GM23338 (cell line): ENCODE data around the gene PRSS57.

ENCODE experiments used
- CREB1 ChIP-seq: fragments of 250-450 bp; sonication (Bioruptor Pico); IDR thresholded peaks from 2 replicates; pipeline ENCODE4 v1.5.0; 2020; ENCODE audit warnings: low read depth, mild to moderate bottlenecking, moderate library complexity
- CTCF ChIP-seq, 2 experiments: fragments of 200-600 bp in 1 of 2; sonication (generic) in 1 of 2; conservative IDR thresholded peaks; 2 replicates each; pipeline versions ENCODE4 v1.5.1 to v1.6.1; 2016 to 2017; ENCODE audit warnings: antibody characterized with exemption in 2 of 2, low read depth in 2 of 2, mild to moderate bottlenecking in 2 of 2, moderate library complexity in 1 of 2
- ETS1 ChIP-seq: IDR thresholded peaks from 2 replicates; pipeline ENCODE4 v1.6.1; 2016; ENCODE audit warnings: antibody characterized with exemption
- EZH2 ChIP-seq: fragments of 200-600 bp; sonication (generic); IDR thresholded peaks from one replicate; pipeline ENCODE4 v1.8.0; 2017; ENCODE audit warnings: antibody characterized with exemption, mild to moderate bottlenecking, low read depth; ENCODE audit not compliant: unreplicated experiment
- EZH2phosphoT487 ChIP-seq: fragments of 200-600 bp; sonication (generic); IDR thresholded peaks from one replicate; pipeline ENCODE4 v1.8.1; 2018; ENCODE audit warnings: antibody characterized with exemption; ENCODE audit not compliant: unreplicated experiment
- JUNB ChIP-seq: IDR thresholded peaks from one replicate; pipeline ENCODE4 v1.6.1; 2016; ENCODE audit warnings: antibody characterized with exemption; ENCODE audit not compliant: unreplicated experiment
- POLR2AphosphoS5 ChIP-seq: IDR thresholded peaks from 2 replicates; pipeline ENCODE4 v1.6.1; 2016; ENCODE audit warnings: antibody characterized with exemption, low read depth
- REST ChIP-seq: IDR thresholded peaks from one replicate; pipeline ENCODE4 v1.6.1; 2018; ENCODE audit warnings: antibody characterized with exemption; ENCODE audit not compliant: unreplicated experiment
- STAT1 ChIP-seq: IDR thresholded peaks from one replicate; pipeline ENCODE4 v1.6.1; 2016; ENCODE audit warnings: antibody characterized with exemption; ENCODE audit not compliant: unreplicated experiment
- ZNF114 ChIP-seq: fragments of 250-450 bp; sonication (Bioruptor Pico); IDR thresholded peaks from 2 replicates; pipeline ENCODE4 v1.5.0; 2020; ENCODE audit warnings: mild to moderate bottlenecking, moderate library complexity
- ZNF331 ChIP-seq: fragments of 250-450 bp; sonication (Bioruptor Pico); IDR thresholded peaks from 2 replicates; pipeline ENCODE4 v1.5.0; 2020; ENCODE audit warnings: low read depth, mild to moderate bottlenecking, moderate library complexity
- ZNF462 ChIP-seq: fragments of 250-450 bp; sonication (Bioruptor Pico); IDR thresholded peaks from 2 replicates; pipeline ENCODE4 v1.5.0; 2020; ENCODE audit warnings: mild to moderate bottlenecking, moderate library complexity

- TF ChIP-seq CTCF (conservative IDR thresholded peaks at IDR 0.05; ENCODE audit: low read depth in 2 of 2) (no peak), EZH2 (no peak), ETS1 (no peak), POLR2AphosphoS5 (no peak), REST (no peak), EZH2phosphoT487 (no peak), STAT1 (no peak), JUNB (no peak), CREB1 (CRISPR knock-in tag) (no peak), ZNF114 (CRISPR knock-in tag) (no peak), ZNF331 (no peak), ZNF462 (no peak)
Observed at GRCh38 chr19:652467-653389, 42.5 kb downstream of the PRSS57 start.
